Measurements from ENCODE around the gene VWA3B. TPM values are rescaled to one million over a fixed set of nuclear protein-coding genes. Genes with fewer than 3 reads are reported as not detected.
"Not testable (repeated sequence)": the region's sequence is repeated elsewhere in the genome, so short reads cannot be mapped to it uniquely, and the experiment has no call there.

The VWA3B gene
- total and polyA plus RNA-seq, 2 donors from 2014 or later, result 0.35 TPM; not detected in 1

- no peaks in the 10 kb centered on the region for H3K36me3 ChIP-seq (ENCODE audit: control insufficient read depth in 2 of 3, insufficient read depth in 3 of 3, low read length in 3 of 3)
- intact Hi-C loops (cut with DNase I), result no loop called here
- H3K4me3 ChIP-seq (ENCODE audit: low read length in 3 of 3), result no peak overlapping the region
- H3K27me3 ChIP-seq (ENCODE audit: control insufficient read depth, insufficient read depth, low read length), result no peaks in the 10 kb centered on the region
- TF ChIP-seq, protein P1, sequence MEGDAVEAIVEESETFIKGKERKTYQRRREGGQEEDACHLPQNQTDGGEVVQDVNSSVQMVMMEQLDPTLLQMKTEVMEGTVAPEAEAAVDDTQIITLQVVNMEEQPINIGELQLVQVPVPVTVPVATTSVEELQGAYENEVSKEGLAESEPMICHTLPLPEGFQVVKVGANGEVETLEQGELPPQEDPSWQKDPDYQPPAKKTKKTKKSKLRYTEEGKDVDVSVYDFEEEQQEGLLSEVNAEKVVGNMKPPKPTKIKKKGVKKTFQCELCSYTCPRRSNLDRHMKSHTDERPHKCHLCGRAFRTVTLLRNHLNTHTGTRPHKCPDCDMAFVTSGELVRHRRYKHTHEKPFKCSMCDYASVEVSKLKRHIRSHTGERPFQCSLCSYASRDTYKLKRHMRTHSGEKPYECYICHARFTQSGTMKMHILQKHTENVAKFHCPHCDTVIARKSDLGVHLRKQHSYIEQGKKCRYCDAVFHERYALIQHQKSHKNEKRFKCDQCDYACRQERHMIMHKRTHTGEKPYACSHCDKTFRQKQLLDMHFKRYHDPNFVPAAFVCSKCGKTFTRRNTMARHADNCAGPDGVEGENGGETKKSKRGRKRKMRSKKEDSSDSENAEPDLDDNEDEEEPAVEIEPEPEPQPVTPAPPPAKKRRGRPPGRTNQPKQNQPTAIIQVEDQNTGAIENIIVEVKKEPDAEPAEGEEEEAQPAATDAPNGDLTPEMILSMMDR (IDR thresholded peaks at IDR 0.05; ENCODE audit: borderline replicate concordance, extremely low read depth, insufficient read depth), result no peak
- no peaks in the 10 kb centered on the region for H3K4me1 ChIP-seq (ENCODE audit: control insufficient read depth in 2 of 3, insufficient read depth in 2 of 3, low read depth in 1 of 3, low read length in 3 of 3)
- no peak overlapping the region for H3K9ac ChIP-seq (ENCODE audit: low read length in 3 of 3)
- FAIRE-seq, result no peak
- H3K9me3 ChIP-seq (ENCODE audit: control insufficient read depth in 2 of 3, insufficient read depth in 1 of 3, low read length in 3 of 3), result peaks cover 0 to 12% (median 10%) of the 10 kb centered on the region in 3 donors
- no peak overlapping the region for H3K27ac ChIP-seq (ENCODE audit: low read depth in 2 of 2, low read length in 2 of 2)
- no peak for DNase-seq
Observed at GRCh38 chr2:98263362-98263761, 176.4 kb downstream of the VWA3B start.

DNA sequence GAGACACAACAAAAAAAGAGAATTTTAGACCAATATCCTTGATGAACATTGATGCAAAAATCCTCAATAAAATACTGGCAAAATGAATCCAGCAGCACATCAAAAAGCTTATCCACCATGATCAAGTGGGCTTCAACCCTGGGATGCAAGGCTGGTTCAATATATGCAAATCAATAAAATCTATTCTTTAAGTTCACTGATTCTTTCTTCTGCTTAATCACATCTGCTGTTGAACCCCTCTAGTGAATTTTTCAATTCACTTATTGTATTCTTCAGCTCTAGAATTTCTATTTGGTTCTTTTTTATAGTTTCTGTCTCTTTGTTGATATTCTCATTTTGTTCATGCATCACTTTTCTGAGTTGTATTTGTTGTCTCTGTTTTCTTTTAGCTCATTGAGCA, 181.3 kb downstream of the VWA3B start:
- not testable (repeated sequence) for H3K4me1 ChIP-seq (ENCODE audit: control insufficient read depth in 2 of 3, insufficient read depth in 2 of 3, low read depth in 1 of 3, low read length in 3 of 3); DNase-seq

GRCh38 chr2:98269274-98269673, 182.3 kb downstream of the VWA3B start:
- TF ChIP-seq, protein P1 (IDR thresholded peaks at IDR 0.05; ENCODE audit: borderline replicate concordance, extremely low read depth, insufficient read depth), result peak; percentile 67
- Histone ChIP-seq H3K27ac (ENCODE audit: low read depth in 2 of 2, low read length in 2 of 2) (no peak overlapping the region), H3K4me1 (ENCODE audit: control insufficient read depth in 2 of 3, insufficient read depth in 2 of 3, low read depth in 1 of 3, low read length in 3 of 3) (no peaks in the 10 kb centered on the region), H3K4me3 (ENCODE audit: low read length in 3 of 3) (no peak overlapping the region), H3K36me3 (ENCODE audit: control insufficient read depth in 2 of 3, insufficient read depth in 3 of 3, low read length in 3 of 3) (no peaks in the 10 kb centered on the region), H3K9ac (ENCODE audit: low read length in 3 of 3) (no peak overlapping the region), H3K9me3 (ENCODE audit: control insufficient read depth in 2 of 3, insufficient read depth in 1 of 3, low read length in 3 of 3) (peaks cover 0 to 4% (median 0%) of the 10 kb centered on the region in 3 donors), H3K27me3 (ENCODE audit: control insufficient read depth, insufficient read depth, low read length) (no peaks in the 10 kb centered on the region)
- no peak for FAIRE-seq
- intact Hi-C loops (cut with DNase I), result no loop called here
- DNase-seq, result peak in 2 of 5 donors; percentile 43 to 45

More for the DNA sequence above, 181.3 kb downstream of the VWA3B start:
- H3K27me3 ChIP-seq (ENCODE audit: control insufficient read depth, insufficient read depth, low read length); H3K9ac ChIP-seq (ENCODE audit: low read length in 3 of 3); H3K36me3 ChIP-seq (ENCODE audit: control insufficient read depth in 2 of 3, insufficient read depth in 3 of 3, low read length in 3 of 3); H3K4me3 ChIP-seq (ENCODE audit: low read length in 3 of 3); H3K9me3 ChIP-seq (ENCODE audit: control insufficient read depth in 2 of 3, insufficient read depth in 1 of 3, low read length in 3 of 3); H3K27ac ChIP-seq (ENCODE audit: low read depth in 2 of 2, low read length in 2 of 2); intact Hi-C loops (cut with DNase I); FAIRE-seq: not testable (repeated sequence)

DNA sequence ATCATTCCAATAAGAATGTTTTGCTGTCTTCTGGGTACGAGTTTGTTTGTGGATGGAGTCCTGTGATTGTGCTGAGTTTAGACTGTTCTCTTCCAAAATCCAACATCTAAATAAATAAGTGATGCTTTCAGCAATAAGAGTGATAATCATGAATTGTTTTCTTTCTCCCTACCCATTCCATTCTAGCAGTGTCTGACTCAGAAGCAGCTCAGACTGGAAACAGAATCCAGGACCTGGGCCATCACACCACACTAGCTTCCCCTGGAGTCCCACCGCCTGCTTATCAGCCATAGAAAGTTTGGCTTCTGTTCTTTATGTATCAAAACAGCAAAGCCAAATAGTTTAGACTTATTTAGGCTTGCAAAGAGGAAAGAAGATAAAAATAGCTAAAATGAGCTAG, 182.9 kb downstream of the VWA3B start:
- H3K27ac ChIP-seq (ENCODE audit: low read depth in 2 of 2, low read length in 2 of 2), result no peak overlapping the region

More for the DNA sequence above, 182.9 kb downstream of the VWA3B start:
- Histone ChIP-seq H3K27me3 (ENCODE audit: control insufficient read depth, insufficient read depth, low read length) (no peaks in the 10 kb centered on the region), H3K36me3 (ENCODE audit: control insufficient read depth in 2 of 3, insufficient read depth in 3 of 3, low read length in 3 of 3) (no peaks in the 10 kb centered on the region), H3K4me3 (ENCODE audit: low read length in 3 of 3) (no peak overlapping the region), H3K4me1 (ENCODE audit: control insufficient read depth in 2 of 3, insufficient read depth in 2 of 3, low read depth in 1 of 3, low read length in 3 of 3) (no peaks in the 10 kb centered on the region), H3K9me3 (ENCODE audit: control insufficient read depth in 2 of 3, insufficient read depth in 1 of 3, low read length in 3 of 3) (no peaks in the 10 kb centered on the region), H3K9ac (ENCODE audit: low read length in 3 of 3) (no peak overlapping the region)
- FAIRE-seq, result no peak
- DNase-seq, result no peak
- intact Hi-C loops (cut with DNase I), result no loop called here
- TF ChIP-seq, protein P1 (IDR thresholded peaks at IDR 0.05; ENCODE audit: borderline replicate concordance, extremely low read depth, insufficient read depth), result no peak

All from kidney (tissue), 14 donors.